Activated T-cell treated with anti-CD3 and anti-CD28 coated beads for 1 hour (primary cell): ENCODE results near the gene B3GLCT.
"Not testable (repeated sequence)": the region's sequence is repeated elsewhere in the genome, so short reads cannot be mapped to it uniquely, and the experiment has no call there.

ENCODE experiments used
- DNase-seq: peaks from one replicate; pipeline ENCODE4 v3.0.0-alpha.2; 2020; ENCODE audit warnings: low read depth

Gene B3GLCT

DNA sequence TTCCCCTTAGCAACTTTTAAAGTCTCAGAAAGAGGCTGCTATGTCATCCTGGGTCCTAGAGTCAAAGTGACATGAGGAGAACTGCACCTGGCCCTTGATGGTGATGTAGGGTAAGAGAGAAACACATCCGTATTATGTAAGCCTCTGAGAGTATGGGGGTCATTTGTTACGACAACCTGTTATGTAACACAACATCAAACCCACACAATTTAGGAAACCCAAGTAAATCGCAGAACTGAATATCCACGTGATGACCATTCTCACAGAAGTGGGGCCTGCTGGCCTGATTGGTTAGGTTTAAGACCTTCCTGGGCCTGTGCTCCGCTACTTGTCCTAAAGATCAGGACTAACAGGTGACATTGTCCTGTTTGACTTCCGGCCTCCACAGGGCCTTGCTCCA is 15.3 kb upstream of the B3GLCT start:
- no peak for DNase-seq

DNA sequence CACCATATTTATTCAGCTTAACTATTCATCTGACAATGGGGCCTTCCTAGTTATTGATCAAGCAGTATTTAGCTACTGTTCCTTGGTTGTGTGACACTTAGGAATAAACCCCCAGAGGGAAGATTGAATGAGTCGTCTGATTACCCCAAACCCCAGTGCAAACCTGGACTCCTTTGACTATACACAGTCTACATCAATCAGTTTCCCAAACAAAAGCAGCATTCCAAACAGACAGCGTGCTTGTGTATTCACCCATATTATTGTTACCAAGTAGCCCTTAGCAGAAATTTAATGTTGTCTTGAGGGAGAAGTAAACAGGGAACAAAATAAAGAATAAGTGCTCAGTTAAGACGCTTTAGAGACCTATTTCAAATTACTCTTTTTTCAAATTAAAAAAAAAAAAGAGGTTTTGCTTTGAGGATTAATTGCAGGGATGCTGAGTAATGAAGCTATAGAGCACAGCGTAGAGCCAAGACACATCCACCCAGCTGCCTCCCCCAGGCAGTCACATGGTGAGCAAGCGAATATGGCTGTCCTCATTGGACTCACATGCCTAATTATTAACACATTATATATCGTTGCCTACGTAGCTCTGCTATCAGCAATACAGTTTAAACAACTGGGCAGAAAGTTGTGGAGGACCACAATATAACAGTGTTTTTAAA is 14.7 kb upstream of the B3GLCT start:
- DNase-seq: no peak

DNA sequence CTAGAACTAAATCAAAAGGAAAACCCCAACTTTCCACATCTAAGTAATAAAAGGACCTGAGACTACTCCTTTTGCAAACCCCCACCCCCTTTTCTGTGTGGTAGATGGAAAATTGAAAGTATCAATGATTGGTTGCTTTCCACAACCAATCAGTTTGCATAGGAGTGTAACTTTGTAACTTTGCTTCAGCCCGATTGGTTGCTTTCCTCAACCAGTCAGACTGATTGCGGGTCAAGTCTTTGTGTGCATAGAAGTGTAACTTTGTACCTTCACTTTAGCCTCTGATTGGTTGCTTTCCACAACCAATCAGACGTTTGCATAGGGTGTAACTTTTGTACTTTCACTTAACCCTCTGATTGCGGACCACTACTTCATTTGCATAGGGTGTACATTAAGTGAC is 8.0 kb upstream of the B3GLCT start:
- DNase-seq: no peak

DNA sequence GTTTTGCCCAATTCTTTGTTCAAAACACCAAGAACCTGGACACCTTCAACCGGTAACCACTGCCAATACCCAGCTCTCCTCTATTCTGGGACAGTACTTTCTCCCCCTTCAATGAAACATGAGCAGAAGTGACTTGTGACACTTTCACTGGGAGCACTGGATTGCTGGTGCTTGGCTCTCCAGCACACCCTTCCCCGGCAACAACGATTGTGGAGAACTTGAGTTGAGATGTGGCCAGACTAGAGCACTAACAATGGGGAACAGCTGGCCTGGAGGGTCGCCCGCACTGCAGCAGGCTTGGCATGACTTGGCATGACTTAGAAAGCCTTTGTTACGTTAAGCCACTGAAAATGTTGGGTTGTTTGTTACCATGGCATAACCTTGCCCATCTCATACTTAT is 7.5 kb upstream of the B3GLCT start:
- no peak for DNase-seq

DNA sequence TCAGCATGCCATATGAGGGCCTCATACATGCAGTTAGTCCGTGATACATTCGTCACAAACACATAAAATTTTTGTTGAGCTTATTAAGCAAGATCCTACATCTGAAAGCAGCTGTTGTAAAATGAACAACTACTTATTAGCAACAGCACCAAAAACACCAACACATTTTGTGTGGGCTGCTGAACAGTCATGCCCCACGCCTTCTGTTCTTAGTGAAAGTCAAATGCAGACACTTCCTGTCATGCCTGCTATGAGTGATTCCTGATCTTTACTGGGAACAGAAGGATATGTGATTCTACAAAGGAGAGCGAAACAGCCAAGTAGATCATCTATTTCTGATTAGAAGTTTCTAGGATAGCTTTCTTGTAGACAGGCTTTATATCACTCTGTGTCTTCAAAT is 4.2 kb upstream of the B3GLCT start:
- no peak for DNase-seq

DNA sequence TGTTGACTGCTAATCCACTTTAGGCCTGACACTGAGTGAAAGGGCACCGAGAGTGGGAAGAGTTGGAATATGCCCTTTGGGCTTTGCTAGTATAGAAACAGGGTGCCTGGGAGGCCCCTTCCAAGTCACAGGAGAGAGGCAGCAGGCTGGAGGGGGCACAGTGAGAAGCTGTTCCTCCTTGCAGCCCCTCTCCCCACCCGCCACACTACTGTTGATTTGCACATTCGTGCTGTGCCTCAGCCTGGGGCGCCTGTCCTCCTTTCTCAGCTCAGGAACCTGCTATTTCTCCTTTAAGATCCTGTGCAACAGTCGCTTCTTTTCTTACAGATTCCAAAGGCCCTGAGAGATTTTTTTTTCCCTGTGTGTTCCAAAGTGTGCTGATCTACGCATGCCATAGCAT is 2.8 kb upstream of the B3GLCT start:
- DNase-seq: no peak

DNA sequence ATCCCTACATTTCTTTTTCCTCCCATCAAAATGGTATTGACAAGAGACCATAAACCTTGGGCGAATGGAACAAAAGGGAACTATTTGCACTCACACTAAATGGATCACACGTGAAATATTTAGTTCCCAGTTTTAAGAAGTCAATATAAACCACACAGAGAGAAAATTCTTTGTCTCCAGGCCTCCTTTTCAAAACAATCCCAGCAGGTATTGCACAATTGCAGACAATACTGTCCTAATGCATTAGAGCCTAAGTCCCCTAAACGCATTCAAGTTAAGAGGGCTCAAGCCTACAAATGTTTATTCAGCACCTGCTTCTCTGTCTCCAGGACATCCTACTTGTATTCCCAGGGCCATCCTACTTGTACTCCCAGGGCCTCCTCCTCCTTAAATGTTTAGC is 1.3 kb upstream of the B3GLCT start:
- DNase-seq: no peak

DNA sequence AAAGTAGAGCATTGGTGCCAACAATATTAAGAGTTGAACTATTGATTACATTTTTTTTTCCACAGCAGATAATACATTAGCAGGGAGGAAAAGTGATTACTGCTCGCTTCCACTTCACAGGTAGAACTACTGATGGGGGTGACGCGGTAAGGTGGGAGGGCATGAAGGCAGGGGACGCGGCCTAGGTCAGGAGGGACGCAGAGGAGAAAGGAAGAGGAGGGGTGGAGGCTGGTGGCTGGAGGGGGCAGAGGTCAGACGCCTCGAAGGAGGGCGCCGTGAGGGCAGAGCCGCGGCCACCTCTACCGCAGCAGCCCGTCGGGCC is 287 bp upstream of the B3GLCT start:
- DNase-seq: no peak

DNA sequence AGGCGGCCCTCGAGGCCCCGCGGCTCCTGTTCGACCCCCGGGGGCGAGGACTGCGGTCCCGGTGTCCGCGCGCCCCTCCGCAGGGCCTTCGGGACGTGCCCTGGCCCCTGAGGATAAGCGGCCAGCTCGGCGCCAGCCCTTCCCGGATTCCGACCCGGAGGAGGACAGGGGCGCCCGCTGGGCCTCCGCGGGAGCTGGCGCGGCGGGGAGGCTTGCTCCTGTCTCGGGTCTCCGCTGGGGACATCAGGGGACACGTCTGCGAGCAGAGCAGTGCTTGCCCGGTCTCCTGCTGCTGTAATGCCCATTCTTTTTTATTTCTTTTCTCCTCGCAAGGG is 829 bp downstream of the B3GLCT start:
- DNase-seq: peak; percentile 30

DNA sequence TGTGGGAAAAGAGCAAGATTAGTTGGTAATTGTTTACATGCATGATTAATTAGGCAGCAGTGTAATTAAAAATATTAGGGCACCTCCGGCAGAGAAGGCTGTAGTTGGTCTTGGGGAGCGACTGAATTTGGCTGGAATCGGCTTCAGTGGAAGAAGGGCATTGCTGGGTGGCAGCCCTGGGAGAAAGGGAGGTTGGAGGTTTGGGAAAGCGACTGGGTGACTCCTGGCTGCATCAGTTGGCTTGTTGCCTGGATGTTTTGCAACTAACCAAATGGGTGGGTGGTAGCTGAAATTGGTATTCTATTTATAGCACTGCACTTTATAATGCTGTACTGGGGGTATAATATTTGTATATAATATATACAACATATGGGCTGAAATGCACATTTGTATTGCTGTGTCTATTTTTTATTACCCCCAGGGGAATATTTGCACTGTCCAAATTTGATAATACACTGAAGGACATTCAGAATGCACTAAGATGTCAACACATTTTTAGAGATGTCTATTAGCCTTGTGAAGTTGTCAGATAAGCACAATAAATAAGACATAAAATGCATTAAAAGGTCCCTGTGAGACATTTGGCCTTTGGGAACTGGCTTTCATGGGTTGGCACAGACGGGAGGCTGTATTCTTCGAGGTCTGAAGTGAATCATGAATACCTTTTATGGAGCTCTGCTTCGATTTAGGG is 1.7 kb downstream of the B3GLCT start:
- DNase-seq: no peak

DNA sequence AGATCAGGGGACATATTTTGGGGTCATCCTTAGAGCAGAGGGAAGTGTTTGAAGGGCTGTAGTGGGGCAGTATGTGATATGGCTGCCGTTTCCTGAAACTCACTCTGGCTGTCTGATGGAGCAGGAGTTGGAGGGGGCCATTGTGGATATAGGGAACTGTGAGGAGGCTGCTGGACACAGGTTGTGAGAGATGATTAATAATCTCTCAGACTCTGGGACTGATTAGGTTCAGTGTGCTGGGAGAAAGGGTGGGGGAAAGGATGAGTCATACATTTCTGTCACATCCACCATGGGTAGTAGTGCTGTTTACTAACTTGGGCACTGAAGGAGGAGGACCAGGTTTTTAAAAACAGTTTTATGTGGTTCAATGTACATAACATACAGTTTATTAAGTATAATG is 4.8 kb downstream of the B3GLCT start:
- DNase-seq: no peak

DNA sequence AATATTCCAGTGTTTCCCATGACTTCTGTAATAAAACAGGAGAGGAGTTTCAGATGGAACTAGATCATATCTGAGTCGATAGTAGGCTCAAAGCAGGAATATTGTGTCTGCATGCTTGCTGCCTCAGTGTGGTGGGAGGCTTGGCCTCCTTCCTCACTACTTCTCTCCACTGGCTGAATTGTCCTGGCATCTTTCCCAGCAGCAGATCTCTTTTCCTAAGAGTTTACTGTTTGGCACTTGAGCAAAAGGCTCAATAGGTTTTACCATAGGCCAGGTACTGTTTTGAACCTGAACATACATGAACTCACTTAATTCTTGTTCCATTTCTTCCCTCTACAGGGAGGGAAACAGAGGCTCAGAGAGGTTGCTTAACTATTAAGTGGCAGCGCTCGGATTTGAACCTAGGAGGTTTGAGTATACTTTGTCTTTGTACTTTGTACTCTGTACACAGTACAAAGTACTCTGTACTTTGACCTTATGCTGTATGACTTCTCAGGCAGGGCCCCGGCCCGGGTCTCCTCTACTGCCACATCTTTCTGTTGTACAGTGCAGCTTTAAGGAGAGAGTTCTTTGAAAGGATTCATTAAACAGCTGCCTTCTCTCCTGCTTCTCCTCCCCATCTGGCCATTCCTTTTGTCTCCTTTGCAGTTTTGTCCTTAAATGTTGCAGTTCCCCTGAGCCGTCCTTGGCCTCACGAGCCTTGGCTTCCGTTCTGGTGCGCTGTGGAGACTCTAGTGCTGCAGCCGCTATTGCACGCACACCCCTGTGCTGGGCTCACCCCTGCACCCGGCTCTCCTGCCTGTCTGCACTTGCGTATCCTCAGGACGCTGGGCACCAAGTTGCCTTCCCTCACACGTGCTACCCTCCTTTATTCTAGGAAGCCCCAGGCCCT is 8.1 kb downstream of the B3GLCT start:
- no peak for DNase-seq

DNA sequence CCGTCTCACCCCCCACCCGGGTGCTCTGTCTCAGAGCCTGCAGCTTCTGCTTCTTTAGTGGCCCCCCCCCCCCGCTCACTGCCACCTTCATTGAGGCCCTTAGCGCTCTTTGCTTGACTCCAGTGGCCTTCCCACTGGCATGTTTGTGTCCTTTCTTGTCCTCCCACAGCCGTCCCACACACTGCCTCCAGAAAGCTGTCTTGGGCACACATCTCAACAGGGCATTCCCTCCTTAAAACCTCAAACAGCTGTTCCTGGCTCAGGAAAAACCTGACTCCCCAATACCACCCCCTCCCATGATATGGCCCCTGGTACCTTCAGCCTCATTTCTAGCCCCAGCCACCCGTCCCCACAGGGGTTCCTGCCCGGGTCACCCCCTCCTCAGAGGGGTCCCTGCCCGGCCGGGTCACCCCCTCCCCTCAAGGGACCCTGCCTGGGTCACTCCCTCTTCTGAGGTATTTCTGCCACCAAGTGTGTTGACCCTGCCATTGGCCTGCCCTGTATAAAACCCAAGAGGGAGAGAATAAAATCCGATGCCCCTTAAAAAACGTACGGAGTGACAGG is 8.9 kb downstream of the B3GLCT start:
- no peak for DNase-seq

DNA sequence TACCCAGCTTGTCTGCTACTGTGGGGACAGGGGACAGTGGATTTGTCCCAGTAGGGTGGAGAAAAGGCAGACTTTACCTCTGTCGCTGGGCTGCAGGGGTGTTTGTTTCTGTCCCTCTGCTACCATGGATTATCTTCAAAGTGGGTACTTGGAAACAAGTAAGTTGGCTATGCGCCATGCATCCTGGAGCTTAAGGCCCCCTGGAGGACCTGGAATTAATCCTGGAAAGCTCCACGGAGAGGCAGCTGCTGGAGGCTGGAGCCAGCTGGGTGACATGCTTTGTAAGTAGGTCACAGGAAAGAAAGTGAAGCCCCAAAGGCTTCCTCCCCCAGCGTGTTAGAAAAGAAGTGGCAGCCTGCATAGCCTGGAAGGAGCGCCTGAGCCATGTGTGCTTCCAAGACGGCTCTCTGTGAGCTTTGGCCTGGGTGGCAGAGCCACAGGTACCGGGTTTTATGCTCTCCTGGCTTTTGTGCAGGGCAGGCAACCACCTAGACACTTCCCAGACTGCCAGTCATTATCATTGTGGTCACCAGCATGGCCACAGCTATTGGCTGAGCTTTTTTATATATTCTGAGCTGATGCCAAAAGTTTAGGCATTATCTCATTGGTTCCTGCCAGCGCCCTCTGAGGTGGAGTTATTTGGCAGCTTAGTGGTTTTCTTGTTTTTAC is 9.5 kb downstream of the B3GLCT start:
- no peak for DNase-seq

DNA sequence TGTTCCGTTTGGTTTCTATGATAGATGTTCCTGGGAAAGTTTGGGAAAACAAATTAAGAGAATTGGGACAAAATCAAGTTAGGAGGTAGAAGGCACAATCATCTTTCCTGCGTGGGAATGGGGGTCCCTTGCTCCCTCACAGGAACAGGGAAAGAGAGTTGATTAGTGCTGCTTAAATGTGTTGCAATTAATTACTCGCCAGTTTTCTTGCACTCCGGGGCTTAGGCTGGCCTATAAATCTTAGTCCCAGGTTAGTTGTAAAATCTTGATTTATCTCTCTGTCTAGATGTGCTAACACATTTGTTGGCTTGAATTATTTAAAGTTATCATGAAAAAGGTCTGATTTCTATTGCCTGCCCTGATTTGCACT is 10.1 kb downstream of the B3GLCT start:
- DNase-seq: no peak

DNA sequence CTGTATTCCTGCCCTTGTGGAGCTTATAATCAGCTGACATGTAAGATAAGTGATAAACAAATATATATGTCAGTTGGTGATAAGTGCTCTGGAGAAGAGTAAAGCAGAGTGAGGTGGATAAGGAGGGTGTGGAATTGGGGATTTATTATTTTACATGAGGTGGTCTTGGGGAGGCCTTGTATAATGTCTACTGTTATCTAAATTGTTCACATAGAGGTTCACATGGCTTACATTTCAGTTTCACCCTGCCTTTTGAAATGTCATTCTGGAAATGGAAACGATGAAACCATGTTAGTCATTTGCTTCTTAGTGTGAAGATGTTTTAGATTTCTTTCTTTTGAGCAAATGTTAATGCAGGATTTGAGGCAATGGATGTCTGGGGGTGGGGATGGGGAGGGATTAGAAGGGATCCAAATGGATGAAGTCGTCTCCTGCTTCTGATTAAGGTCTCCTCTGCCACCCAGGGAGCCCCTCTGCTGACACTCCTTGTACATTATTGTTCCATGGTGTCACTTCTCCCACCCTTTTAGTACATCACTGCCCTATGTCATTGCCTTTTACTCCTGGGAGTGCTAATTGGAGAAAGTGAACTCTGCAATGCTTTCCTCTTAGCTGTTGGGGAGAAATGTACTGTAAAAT is 14.0 kb downstream of the B3GLCT start:
- no peak for DNase-seq

DNA sequence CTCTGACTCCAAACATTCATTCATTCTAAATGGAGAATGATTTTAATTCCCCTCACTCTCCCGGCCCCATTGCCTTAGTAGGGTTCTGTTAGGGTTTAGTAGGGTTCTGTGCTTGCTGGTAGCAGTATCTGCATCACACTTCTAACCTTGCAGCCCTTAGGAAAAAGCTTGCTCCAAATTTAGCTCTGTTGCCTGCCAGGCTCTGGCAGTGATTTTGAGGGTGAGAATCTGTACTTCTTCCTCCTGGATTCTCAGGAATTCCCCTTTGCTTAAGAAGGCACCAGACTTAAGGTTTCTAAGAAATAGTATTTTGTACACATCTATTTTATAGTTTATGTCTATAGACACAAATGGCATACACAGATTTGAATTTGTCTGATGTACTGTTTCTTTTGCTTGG is 14.7 kb downstream of the B3GLCT start:
- no peak for DNase-seq

DNA sequence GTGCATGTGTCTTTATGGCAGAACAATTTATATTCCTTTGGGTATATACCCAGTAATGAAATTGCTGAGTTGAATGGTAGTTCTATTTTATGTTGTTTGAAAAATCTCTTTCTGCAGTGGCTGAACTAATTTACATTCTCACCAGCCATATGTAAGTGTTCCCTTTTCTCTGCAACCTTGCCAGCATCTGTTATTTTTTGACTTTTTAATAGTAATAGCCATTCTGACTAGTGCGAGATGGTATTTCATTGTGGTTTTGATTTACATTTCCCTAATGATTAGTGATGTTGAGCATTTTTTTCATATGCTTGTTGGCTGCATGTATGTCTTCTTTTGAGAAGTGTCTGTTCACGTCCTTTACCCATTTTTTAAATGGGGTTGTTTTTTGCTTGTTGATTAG is 17.1 kb downstream of the B3GLCT start:
- DNase-seq: not testable (repeated sequence)

DNA sequence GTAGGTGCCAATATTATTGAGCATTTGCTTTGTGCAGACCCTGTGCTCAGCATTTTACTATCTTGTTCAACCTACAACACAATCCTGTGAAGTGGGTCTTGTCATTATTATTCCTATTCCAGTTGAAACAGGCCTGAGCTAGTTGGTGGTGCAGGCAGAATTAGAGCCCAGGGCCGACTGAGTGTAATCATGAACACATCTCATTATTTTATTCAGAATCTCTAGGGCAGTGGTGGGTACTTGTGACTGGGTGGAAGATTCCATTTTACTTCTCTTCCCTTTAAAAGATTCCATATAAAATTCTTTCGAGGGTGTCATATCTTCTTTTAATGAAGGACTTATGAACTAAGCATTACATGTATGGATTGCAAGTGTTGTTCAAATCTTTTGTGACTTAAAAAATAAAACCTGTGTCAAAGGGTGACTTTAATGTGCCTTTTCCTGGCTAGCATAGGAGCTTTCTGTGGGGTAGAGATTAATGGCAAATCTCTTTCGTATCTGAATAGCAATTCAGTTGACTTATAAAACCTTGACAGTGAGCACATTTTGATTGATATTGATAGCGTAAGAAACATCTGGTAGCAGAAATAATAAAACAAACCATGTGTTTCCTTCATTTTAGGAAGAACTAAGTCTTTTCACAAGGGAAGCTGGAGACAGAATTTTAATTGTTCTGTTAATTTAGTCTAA is 20.3 kb downstream of the B3GLCT start:
- DNase-seq: no peak

DNA sequence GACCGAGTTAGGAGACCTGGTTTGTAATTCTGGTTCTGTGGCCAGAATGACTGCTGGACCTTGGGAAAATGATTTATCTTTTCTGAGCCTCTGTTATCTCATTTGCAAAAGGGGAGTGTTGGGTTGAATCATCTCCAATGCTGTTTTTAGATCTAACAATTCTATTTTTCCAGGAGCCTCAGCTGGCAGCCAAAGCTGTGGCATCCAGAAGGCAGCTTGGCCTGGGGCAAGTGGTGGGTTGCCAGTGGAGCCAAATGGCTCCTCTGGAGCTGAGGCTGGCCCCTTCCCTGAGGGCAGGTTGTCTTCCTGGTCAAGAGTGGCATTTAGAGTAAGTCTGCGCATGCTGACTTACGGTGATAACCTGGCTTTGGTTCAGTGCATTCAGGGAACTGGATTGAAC is 21.3 kb downstream of the B3GLCT start:
- DNase-seq: no peak

DNA sequence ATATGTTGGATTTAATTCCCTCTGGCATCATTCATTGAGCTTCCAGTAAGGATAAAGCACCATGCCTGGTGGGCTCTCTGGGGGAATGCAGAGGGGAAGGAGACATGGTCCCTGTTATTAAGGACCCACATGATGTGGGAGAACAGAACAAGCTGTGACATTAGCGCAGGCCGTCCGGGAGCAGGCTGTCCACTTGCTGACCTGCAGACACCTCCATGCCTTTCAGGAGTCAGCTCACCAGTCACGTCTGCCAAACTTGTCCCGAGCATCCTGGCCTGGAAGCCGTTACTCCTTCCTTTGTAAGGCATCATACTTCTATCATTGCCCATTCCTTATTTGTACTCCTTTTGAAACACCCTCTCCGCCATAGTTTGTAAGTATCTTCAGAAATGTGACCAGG is 23.4 kb downstream of the B3GLCT start:
- no peak for DNase-seq

DNA sequence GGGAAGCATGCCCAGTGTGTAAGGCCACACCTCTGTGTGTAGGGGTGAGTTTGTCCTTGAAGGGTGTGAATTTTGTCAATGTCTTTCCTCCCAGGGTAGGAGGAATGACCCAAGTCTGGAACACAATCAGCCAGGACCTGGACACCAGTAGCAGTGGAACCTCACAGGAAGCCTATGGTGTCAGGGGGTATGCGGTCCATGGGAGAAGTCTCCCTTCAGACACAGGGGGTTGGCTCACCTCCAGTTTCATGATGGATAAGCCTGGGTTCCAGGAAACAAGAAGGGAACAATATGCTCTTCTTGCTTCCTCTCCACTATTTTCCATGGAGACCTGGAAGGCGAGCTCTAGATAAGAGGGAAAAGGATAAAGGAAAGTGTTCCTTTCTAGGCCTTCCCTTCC is 23.9 kb downstream of the B3GLCT start:
- DNase-seq: no peak
